ENCODE measurements around the gene CSTF3.

DNA sequence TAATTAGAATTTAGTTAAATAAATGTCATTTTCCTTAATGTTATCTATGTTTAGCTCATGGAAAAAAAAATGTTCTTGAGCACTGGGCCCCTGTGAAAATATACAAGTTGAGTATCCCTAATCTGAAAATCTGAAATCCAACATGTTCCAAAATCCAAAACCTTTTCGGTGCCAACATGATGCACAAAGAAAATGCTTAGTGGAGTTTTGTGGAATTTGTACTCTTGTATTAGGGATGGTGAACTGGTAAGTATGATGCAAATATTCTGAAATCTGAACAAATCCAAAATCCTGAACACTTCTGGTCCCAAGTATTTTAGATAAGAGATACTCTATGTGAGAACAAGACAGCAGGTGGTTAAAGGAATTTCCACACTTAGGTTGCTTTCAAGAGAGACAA is 77.4 kb downstream of the CSTF3 start:
- TF ChIP-seq, protein P1, sequence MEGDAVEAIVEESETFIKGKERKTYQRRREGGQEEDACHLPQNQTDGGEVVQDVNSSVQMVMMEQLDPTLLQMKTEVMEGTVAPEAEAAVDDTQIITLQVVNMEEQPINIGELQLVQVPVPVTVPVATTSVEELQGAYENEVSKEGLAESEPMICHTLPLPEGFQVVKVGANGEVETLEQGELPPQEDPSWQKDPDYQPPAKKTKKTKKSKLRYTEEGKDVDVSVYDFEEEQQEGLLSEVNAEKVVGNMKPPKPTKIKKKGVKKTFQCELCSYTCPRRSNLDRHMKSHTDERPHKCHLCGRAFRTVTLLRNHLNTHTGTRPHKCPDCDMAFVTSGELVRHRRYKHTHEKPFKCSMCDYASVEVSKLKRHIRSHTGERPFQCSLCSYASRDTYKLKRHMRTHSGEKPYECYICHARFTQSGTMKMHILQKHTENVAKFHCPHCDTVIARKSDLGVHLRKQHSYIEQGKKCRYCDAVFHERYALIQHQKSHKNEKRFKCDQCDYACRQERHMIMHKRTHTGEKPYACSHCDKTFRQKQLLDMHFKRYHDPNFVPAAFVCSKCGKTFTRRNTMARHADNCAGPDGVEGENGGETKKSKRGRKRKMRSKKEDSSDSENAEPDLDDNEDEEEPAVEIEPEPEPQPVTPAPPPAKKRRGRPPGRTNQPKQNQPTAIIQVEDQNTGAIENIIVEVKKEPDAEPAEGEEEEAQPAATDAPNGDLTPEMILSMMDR (conservative IDR thresholded peaks at IDR 0.05), result no peak
- no peak for TF ChIP-seq EZH2 (IDR thresholded peaks at IDR 0.05; ENCODE audit: low read depth)
